Measurements from ENCODE around the gene ADGRG3. TPM values are rescaled to one million over a fixed set of nuclear protein-coding genes. Genes with fewer than 3 reads are reported as not detected.

ADGRG3 gene
- total and polyA plus RNA-seq, 2 of the 13 experiments (the other 11 are each of a cell fraction or from before 2014, with no cell fraction given), result 2.7 to 11.8 TPM

DNA sequence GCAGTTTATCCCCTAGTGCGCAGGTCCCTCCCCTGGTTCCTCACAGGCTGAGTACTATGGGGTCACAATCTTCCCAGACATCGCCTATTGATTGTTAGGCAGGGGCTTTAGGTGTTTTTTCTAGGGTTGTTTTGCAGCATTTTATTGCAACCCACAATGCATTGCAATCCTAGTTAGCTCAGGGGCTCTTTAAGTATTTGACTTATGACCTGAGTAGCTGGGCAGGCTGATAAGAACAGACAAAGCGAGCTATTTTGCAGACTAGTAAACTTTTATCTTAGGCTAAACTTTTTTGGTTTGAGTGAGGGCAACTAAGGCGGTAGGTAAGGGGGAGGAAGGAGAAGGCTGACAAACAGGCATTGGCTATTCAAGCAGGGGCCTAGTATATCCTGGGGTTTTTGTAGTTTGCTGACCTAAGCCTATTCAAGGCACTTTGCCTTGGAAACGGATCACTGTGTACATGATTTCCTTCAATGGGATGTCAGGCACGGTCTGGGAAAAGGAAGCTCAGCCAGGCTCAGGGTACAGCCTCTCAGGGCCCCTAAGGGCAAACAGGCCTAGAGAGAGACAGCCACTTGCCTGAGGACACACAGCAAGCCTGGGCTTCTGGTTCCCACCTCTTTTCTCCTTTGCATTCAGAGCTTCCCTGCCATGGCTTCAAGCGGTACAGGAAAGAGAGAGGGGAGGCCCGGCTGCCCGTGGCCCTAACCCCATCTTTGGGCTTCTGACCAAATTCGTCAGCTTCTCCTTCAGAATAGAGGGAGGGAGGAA lies 32.9 kb downstream of the ADGRG3 start (continued):
- TF ChIP-seq PPARG (CRISPR knock-in tag; conservative IDR thresholded peaks at IDR 0.05), result 0 out of 2 replicates have a peak, but pooled peaks have one; percentile 19
- no peak; the same call in 1 of the 2 replicates for TF ChIP-seq PHF20 (CRISPR knock-in tag; IDR thresholded peaks at IDR 0.05)
- TF ChIP-seq NFE2L1 (CRISPR knock-in tag; IDR thresholded peaks at IDR 0.05; ENCODE audit: borderline replicate concordance), result no peak
- TF ChIP-seq CHD2 (IDR thresholded peaks at IDR 0.05; ENCODE audit: low read depth, low read length), result no peak
- peak; percentile 57; the same call in 1 of the 2 replicates for TF ChIP-seq DMAP1 (CRISPR knock-in tag; IDR thresholded peaks at IDR 0.05)
- TF ChIP-seq, protein P1, sequence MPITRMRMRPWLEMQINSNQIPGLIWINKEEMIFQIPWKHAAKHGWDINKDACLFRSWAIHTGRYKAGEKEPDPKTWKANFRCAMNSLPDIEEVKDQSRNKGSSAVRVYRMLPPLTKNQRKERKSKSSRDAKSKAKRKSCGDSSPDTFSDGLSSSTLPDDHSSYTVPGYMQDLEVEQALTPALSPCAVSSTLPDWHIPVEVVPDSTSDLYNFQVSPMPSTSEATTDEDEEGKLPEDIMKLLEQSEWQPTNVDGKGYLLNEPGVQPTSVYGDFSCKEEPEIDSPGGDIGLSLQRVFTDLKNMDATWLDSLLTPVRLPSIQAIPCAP (CRISPR knock-in tag; IDR thresholded peaks at IDR 0.05; ENCODE audit: low read depth), result no peak
- 0 out of 2 replicates have a peak, but pooled peaks have one; percentile 18 for TF ChIP-seq ZBTB7B (CRISPR knock-in tag; IDR thresholded peaks at IDR 0.05)
- TF ChIP-seq ZNF12 (CRISPR knock-in tag; IDR thresholded peaks at IDR 0.05), result no peak
- no peak for TF ChIP-seq ELF4 (CRISPR knock-in tag; IDR thresholded peaks at IDR 0.05; ENCODE audit: borderline replicate concordance)
- TF ChIP-seq BHLHE40 (IDR thresholded peaks at IDR 0.05; ENCODE audit: low read length), result no peak
- TF ChIP-seq MTERF4 (CRISPR knock-in tag; IDR thresholded peaks at IDR 0.05), result no peak
- no peak for TF ChIP-seq HNRNPLL (IDR thresholded peaks at IDR 0.05; ENCODE audit: low read depth, low read length, poor library complexity, severe bottlenecking)
- TF ChIP-seq ZNF549 (CRISPR knock-in tag; IDR thresholded peaks at IDR 0.05), result no peak
- TF ChIP-seq KMT2A (CRISPR knock-in tag; IDR thresholded peaks at IDR 0.05), result no peak
- no peak for TF ChIP-seq CBX1 (IDR thresholded peaks at IDR 0.05; ENCODE audit: low read depth)
- no peak for TF ChIP-seq ZNF558 (CRISPR knock-in tag; IDR thresholded peaks at IDR 0.05; ENCODE audit: borderline replicate concordance)
- TF ChIP-seq, protein P2, sequence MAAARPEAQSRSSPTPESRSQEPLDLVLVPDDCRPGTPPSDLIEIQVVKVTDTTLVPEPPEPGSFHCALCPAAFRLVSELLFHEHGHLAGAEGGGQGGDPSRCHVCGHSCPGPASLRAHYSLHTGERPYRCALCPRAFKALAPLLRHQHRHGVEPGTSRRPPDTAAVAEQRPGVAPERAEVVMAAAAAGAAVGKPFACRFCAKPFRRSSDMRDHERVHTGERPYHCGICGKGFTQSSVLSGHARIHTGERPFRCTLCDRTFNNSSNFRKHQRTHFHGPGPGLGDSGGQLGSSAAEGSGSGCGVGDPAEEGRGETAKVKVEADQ (CRISPR knock-in tag; IDR thresholded peaks at IDR 0.05; ENCODE audit: borderline replicate concordance), result no peak; the same call in 1 of the 2 replicates
- no peak for TF ChIP-seq ZSCAN22 (CRISPR knock-in tag; IDR thresholded peaks at IDR 0.05)
- no peak for TF ChIP-seq SATB2 (CRISPR knock-in tag; IDR thresholded peaks at IDR 0.05)
- TF ChIP-seq, protein P3, sequence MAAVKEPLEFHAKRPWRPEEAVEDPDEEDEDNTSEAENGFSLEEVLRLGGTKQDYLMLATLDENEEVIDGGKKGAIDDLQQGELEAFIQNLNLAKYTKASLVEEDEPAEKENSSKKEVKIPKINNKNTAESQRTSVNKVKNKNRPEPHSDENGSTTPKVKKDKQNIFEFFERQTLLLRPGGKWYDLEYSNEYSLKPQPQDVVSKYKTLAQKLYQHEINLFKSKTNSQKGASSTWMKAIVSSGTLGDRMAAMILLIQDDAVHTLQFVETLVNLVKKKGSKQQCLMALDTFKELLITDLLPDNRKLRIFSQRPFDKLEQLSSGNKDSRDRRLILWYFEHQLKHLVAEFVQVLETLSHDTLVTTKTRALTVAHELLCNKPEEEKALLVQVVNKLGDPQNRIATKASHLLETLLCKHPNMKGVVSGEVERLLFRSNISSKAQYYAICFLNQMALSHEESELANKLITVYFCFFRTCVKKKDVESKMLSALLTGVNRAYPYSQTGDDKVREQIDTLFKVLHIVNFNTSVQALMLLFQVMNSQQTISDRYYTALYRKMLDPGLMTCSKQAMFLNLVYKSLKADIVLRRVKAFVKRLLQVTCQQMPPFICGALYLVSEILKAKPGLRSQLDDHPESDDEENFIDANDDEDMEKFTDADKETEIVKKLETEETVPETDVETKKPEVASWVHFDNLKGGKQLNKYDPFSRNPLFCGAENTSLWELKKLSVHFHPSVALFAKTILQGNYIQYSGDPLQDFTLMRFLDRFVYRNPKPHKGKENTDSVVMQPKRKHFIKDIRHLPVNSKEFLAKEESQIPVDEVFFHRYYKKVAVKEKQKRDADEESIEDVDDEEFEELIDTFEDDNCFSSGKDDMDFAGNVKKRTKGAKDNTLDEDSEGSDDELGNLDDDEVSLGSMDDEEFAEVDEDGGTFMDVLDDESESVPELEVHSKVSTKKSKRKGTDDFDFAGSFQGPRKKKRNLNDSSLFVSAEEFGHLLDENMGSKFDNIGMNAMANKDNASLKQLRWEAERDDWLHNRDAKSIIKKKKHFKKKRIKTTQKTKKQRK (IDR thresholded peaks at IDR 0.05; ENCODE audit: low read length), result no peak

Measured in HepG2 (cell line).